Hypothalamus (tissue), 51 donors: ENCODE data around the gene RAB26.
A peak's percentile ranks its signal among the peaks of the same experiment; 100 is the strongest.
"Not testable (repeated sequence)": the region's sequence is repeated elsewhere in the genome, so short reads cannot be mapped to it uniquely, and the experiment has no call there.

ENCODE experiments used
- DNase-seq, 51 donors: peaks; one replicate each; lab custom pipeline; 2025; lab: John Stamatoyannopoulos, UW

The RAB26 gene

GRCh38 chr16:2147981-2148671, at the start of gene RAB26:
RAB26 (plus strand) TSS chr16:2148625; CDS start chr16:2148784, 159 bp downstream.
- peak in 37 of 51 donors; percentile 17 to 82 (median 59) for DNase-seq

DNA sequence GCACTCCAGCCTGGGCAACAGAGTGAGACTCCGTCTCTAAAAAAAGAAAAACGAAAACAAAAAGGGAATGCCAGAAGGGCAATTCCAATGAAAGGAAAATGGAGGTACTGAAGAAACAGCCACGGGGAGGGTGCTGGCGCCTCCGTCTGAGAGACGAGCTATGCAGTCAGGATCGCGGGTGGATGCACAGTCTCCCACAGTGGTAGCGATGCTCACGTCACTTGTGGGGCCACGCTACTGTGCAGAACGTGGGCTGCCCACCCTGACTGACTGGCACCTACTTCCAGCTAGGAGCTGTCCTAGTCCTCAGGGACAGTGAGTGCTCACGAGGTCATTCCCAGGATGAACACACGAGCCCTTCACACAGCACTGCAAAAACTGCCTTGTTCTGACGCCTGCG, 46.8 kb upstream of the RAB26 start:
- DNase-seq = not testable (repeated sequence)

GRCh38 chr16:2102471-2102870, 46.0 kb upstream of the RAB26 start:
- DNase-seq = no peak

DNA sequence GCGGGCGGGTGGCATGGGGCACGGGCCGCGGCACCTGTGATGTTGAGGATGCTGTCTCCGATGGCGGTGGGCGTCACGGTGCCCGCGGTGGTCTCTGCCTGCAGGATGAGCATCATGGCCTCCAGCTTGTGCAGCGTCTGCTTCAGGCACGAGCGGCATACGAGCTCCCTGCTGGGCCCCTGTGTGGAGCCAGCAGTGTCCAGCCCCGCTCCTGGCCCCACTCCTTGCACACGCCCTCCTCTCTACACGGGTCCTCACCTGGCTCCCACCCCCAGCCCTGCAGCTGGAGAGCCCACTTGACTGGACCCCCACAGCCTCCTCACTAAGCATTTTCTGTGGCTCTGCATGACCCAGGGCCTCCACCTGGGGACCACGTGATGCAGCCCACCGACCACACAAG, 44.0 kb upstream of the RAB26 start:
- DNase-seq = not testable (repeated sequence)

DNA sequence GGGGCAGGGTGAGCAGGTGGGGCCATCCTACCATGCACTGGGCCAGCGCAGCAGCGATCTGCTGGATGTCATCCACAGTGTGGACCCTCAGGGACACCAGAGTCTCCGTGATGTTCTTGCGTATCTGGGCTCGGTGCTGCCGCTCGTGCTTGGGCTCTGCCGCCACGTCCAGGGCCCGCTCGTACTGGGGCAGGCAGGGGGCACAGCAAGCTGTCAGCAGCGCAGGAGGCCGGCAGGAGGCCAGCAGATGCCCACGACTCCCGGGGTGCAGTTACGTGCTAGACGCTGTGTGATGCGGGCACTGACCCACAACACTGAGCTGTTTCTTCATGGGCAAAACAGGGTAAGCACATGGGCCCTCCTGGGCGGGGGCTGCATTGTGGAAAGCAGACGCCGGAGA, 43.1 kb upstream of the RAB26 start:
- DNase-seq = not testable (repeated sequence)

- DNase-seq = not testable (repeated sequence)
These were observed 42.7 kb upstream of the RAB26 start for GRCh38 chr16:2105769-2106168.

DNA sequence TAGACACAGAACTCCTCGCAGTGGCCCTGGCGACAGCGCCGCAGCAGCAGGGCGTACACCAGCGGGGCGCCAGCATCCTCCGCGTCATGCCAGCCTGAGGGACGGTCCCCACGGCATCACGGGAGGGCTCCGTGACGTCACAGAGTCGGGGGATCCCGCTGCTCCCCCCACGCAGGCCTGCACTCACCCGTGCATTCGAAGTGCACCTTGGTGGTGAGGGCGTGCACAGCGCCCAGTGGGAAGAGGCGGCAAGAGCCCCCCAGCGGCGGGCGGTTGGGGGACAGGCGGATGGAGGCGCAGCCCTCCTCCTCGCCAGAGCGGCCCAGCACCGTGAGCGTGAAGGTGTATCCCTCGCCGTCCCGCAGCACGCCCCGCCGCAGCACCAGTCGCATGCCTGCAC, 42.2 kb upstream of the RAB26 start:
- DNase-seq = not testable (repeated sequence)

DNA sequence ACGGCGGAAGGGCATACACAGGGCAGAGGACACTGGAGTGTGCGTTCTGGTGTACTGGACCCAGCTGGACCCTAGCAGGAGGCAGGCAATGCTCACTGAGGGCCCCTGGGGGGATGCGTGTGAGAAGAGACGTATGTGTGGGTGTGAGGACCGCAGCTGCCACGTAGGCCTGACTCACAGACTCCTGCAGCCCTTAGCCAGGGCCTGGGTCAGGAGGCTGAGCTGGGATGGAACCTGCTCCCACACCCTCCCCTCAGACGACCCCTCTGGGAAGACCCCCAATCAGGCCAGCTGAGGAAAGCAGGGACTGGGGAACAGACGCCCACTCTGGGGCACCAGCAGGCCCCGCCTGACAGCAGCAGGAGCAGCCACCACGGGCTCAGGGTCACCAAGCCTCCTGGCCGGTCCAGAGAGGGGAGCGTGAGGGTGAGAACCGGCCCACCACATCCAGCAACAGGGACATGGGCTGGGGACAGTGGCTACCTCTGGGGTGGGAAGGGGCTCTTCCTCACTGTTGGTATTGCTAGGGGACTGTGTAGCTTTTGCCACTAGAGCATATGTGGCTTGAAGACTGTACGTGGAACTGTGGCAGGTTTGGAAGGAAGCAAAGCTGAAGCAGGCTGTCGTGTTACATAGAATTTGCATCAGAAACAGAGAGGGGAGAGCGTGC, 41.2 kb upstream of the RAB26 start:
- DNase-seq = not testable (repeated sequence)

GRCh38 chr16:2107791-2108125, 40.7 kb upstream of the RAB26 start:
- not testable (repeated sequence) for DNase-seq

DNA sequence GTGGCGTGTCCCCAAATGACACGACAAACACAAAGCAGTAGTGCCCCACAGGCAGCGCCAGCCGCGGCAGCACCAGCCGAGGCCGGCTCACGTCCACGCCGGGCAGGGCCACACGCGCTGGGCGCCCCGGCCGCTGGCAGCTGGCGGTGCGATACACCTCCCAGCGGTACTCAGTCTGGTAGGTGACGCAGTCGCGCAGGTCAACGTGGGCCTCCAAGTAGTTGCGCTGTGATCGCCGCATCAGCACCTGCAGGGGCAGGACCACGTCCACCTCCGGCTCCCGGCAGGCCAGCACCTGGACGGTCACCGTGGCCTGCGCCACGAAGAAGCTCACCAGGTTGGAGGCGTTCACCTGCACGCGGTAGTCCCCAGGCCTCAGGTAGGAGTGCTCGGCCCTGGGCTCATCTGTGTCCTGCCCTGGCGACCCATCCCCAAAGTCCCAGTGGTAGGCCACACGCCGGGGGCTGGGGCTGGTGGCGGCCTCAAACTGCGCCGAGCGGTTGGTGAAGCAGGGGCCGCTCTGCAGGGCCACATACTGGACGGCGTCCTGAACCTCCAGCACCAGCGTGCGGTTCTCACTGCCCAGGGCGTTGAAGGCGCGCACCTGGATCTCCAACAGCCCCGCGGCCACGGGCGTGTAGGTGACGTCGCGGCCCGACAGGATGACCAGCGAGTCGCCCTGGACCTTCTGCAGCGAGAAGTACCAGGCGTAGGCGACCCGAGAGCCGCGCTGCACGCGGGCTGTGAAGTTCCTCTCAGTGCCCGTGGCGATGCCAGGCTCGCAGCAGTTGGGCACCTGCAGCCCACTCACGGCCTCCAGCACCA, 39.8 kb upstream of the RAB26 start:
- DNase-seq = not testable (repeated sequence)

DNA sequence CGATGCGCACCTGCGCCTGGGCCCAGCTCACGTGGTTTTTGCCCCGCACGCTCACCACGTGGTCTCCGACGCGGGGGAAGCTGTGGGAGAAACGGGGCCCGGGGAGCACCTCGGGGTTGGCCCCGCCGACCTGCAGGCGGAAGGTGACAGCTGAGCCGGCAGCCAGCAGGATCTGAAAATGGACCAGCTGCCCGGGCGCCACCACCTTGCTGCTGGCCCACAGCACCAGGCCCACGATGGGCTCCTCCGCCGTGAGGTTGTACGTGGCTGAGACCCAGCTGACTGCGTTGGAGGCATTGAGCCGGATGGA, 39.2 kb upstream of the RAB26 start:
- DNase-seq = not testable (repeated sequence)

DNA sequence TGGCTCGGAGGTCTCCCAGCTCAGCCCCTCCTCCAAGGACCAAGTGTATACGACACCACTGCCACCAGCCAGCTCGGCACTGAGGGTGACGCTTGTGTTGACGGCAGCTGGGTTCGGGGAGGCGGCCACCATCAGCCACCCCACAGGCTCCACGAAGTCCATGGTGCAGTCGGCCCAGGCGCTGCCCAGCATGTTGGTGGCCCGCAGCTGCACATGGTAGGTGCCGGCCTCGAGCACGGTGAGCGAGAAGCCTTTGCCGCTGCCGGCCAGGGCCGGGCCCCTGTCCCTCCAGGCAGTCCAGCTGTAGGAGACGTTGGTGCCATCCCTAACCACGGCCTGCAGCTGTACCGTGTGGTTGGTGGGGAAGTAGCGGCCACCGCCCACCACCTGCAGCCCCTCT, 38.6 kb upstream of the RAB26 start:
- DNase-seq = not testable (repeated sequence)

GRCh38 chr16:2110332-2111008, 38.0 kb upstream of the RAB26 start:
- DNase-seq = not testable (repeated sequence)

DNA sequence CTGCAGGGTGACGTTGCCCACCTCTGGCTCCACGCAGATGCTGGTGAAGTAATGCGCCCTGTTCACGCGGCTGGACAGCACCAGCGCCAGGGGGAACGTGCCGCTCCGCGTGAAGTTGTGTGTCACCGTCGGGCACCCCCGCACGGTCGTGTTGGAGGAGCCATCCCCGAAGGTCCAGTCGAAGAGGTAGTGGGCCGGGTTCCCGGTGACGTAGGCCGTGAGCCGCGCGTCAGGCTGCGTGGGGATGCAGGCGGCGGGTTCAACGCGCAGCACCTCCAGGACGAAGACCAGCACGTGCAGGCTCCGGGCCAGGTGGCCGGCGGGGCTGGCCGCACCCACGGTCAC, 37.4 kb upstream of the RAB26 start:
- DNase-seq = not testable (repeated sequence)

- not testable (repeated sequence) for DNase-seq
These were observed 36.8 kb upstream of the RAB26 start for GRCh38 chr16:2111412-2112335.

- not testable (repeated sequence) for DNase-seq
These were observed 35.8 kb upstream of the RAB26 start for GRCh38 chr16:2112539-2113106.

DNA sequence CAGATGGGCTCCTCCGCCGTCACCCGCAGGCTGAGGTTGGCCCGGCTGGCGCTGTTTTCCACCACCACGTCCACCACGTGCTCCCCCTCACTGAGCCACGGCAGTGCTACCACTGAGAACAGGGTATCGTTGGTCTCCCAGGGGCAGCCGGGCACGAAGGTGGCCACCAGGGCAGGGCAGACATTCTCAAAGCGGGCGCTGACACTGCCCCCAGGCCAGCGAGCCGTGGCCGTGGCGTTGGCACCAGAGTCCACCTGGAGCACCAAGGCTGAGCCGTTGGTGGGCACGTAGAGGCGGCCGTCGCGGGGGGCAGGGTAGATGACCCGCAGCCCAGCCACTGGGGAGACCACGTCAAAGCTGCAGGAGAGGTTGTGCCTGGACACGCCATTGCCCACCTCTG, 34.2 kb upstream of the RAB26 start:
- DNase-seq = not testable (repeated sequence)

DNA sequence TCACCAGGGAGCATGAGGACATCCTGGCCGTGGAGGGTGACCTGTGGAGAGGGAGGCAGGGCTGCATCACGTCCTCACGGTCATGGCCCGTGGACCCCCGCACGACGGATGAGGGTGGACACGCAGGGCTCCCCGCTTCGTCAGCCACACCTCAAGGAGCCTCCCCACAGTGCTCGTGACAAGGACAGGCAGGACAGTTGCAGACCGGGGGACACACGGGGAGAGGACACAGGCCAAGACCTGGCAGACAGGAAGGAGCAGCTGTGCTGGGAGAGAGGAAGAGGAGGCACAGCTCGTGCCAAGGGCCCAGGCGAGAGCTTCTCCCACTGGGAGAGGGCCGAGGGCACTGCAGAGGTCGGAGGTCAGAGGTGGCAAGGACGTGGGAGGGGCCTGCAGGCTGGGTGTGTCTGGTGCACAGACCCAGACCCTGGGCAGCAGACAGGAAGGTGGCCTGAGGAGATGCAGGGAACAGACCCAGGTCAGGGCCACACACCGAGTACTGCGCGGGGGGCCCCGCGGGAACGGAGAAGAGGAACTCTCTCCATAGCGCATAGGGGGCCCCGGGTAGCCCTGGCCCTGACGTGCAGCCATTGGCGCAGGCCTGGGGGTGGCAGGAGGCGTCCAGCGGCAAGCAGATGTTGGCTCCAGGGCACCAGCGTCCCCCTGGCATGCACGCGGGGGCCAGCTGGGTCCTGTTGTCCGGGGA, 33.4 kb upstream of the RAB26 start:
- DNase-seq = not testable (repeated sequence)

- DNase-seq = no peak
These were observed 32.8 kb upstream of the RAB26 start for GRCh38 chr16:2115591-2115973.
